Endodermal cell (in vitro differentiated cells): ENCODE measurements around the gene SETX. TPM values are rescaled to one million over a fixed set of nuclear protein-coding genes. Genes with fewer than 3 reads are reported as not detected.

Source experiments
- DNase-seq: peaks from one replicate; pipeline ENCODE4 v3.0.0-alpha.2; 2017
- H3K27ac ChIP-seq: 2 replicates; pipeline ENCODE4 v1.5.1; 2013; ENCODE audit warnings: mild to moderate bottlenecking, low read depth, low read length, moderate library complexity
- H3K27me3 ChIP-seq: 2 replicates; pipeline ENCODE4 v1.6.1; 2013; ENCODE audit warnings: mild to moderate bottlenecking, low read length, moderate library complexity; ENCODE audit not compliant: insufficient read depth, control insufficient read depth, poor library complexity, severe bottlenecking
- H3K36me3 ChIP-seq: 2 replicates; pipeline ENCODE4 v1.7.0; 2013; ENCODE audit warnings: mild to moderate bottlenecking, low read length, moderate library complexity; ENCODE audit not compliant: control insufficient read depth, insufficient read depth
- H3K4me1 ChIP-seq: one replicate; pipeline ENCODE4 v1.7.0; 2013; ENCODE audit warnings: low read length; ENCODE audit not compliant: control insufficient read depth, insufficient read depth
- H3K4me3 ChIP-seq: 2 replicates; pipeline ENCODE4 v1.5.1; 2013; ENCODE audit warnings: mild to moderate bottlenecking, low read length, moderate library complexity
- H3K9ac ChIP-seq: 2 replicates; pipeline ENCODE4 v1.6.1; 2013; ENCODE audit warnings: mild to moderate bottlenecking, low read length, moderate library complexity; ENCODE audit not compliant: poor library complexity, severe bottlenecking; ENCODE audit errors: extremely low read depth
- H3K9me3 ChIP-seq: 2 replicates; pipeline ENCODE4 v1.6.1; 2013; ENCODE audit warnings: mild to moderate bottlenecking, low read length, moderate library complexity; ENCODE audit not compliant: control insufficient read depth
- H3K27ac Mint-ChIP-seq: 2 replicates; pipeline ENCODE4 v1.8.0; 2020; ENCODE audit warnings: mixed read lengths
- H3K27me3 Mint-ChIP-seq: 2 replicates; pipeline ENCODE4 v1.8.0; 2021; ENCODE audit warnings: mild to moderate bottlenecking, mixed read lengths; ENCODE audit not compliant: insufficient read depth
- H3K36me3 Mint-ChIP-seq: 2 replicates; pipeline ENCODE4 v1.8.0; 2020; ENCODE audit warnings: low read depth, mixed read lengths
- H3K4me1 Mint-ChIP-seq: 2 replicates; pipeline ENCODE4 v1.8.0; 2020; ENCODE audit warnings: mixed read lengths
- H3K4me3 Mint-ChIP-seq: 2 replicates; pipeline ENCODE4 v1.8.0; 2020; ENCODE audit warnings: mild to moderate bottlenecking, moderate library complexity, mixed read lengths
- H3K9me3 Mint-ChIP-seq: 2 replicates; pipeline ENCODE4 v1.8.0; 2020; ENCODE audit warnings: mild to moderate bottlenecking, mixed read lengths
- CTCF ChIP-seq: fragments of 200-600 bp; sonication (generic); conservative IDR thresholded peaks from 2 replicates; pipeline ENCODE4 v1.5.0; 2021; ENCODE audit warnings: antibody characterized with exemption, mild to moderate bottlenecking
- WGBS, 2 experiments: methylation state at CpG; one replicate each; pipeline versions ENCODE4 v1.1.5 to v1.1.7; 2013; ENCODE audit warnings: missing lambda C conversion rate in 2 of 2, mixed read lengths in 1 of 2; ENCODE audit not compliant: insufficient coverage in 1 of 2, insufficient read length in 1 of 2; 5-methylcytosine and 5-hydroxymethylcytosine counted together
- total RNA-seq, 2 donors: library from RNA; stranded (reverse); fragmentation: NEBNext Ultra II Directional in 1 of 2; extraction: Animal tissue kit (Norgen Biotek cat#: 25700) in 1 of 2; gene quantifications; 2 replicates in 1 of 2; 3 replicates in 1 of 2; pipeline ENCODE4 v1.2.1, GENCODE V29; 2021

The SETX gene
- total RNA-seq, 2 donors from 2014 or later, result 40.0 to 53.3 TPM

GRCh38 chr9:132268725-132269352, 85.9 kb downstream of the SETX start:
- Histone ChIP-seq H3K9ac (no peak overlapping the region), H3K36me3 (peaks cover 88% of the 10 kb centered on the region), H3K4me3 (no peak overlapping the region), H3K27me3 (no peaks in the 10 kb centered on the region), H3K27ac (no peak overlapping the region), H3K4me1 (no peaks in the 10 kb centered on the region), H3K9me3 (no peaks in the 10 kb centered on the region)
- TF ChIP-seq CTCF, result peak; percentile 99
- Mint-ChIP-seq H3K4me3 (no peak overlapping the region), H3K27ac (peak overlapping the region; percentile 87), H3K36me3 (peaks cover 72% of the 10 kb centered on the region), H3K27me3 (no peaks in the 10 kb centered on the region), H3K9me3 (no peaks in the 10 kb centered on the region), H3K4me1 (no peaks in the 10 kb centered on the region)
- DNase-seq, result peak; percentile 91
- 65 to 75% methylated on average over 7 to 10 of the region's 10 CpGs for WGBS, 2 experiments

- no peak overlapping the region for H3K27ac Mint-ChIP-seq
- H3K4me1 Mint-ChIP-seq, result no peaks in the 10 kb centered on the region
- Histone ChIP-seq H3K27me3 (no peaks in the 10 kb centered on the region), H3K36me3 (peaks cover 88% of the 10 kb centered on the region), H3K4me3 (no peak overlapping the region), H3K4me1 (no peaks in the 10 kb centered on the region), H3K9ac (no peak overlapping the region), H3K9me3 (no peaks in the 10 kb centered on the region), H3K27ac (no peak overlapping the region)
- H3K9me3 Mint-ChIP-seq, result no peaks in the 10 kb centered on the region
- DNase-seq, result no peak
- WGBS, 2 experiments, result 88% methylated on average over 1 to 3 of the region's 3 CpGs
- H3K27me3 Mint-ChIP-seq, result no peaks in the 10 kb centered on the region
- peaks cover 70% of the 10 kb centered on the region for H3K36me3 Mint-ChIP-seq
- TF ChIP-seq CTCF, result no peak
- H3K4me3 Mint-ChIP-seq, result no peak overlapping the region
Observed at GRCh38 chr9:132267660-132268059, 87.1 kb downstream of the SETX start.

GRCh38 chr9:132266017-132266416, 88.8 kb downstream of the SETX start:
- Histone ChIP-seq H3K27ac (no peak overlapping the region), H3K36me3 (peaks cover 92% of the 10 kb centered on the region), H3K4me1 (no peaks in the 10 kb centered on the region), H3K4me3 (no peak overlapping the region), H3K27me3 (no peaks in the 10 kb centered on the region), H3K9ac (no peak overlapping the region), H3K9me3 (no peaks in the 10 kb centered on the region)
- Mint-ChIP-seq H3K4me1 (no peaks in the 10 kb centered on the region), H3K27me3 (no peaks in the 10 kb centered on the region), H3K36me3 (peaks cover 64% of the 10 kb centered on the region), H3K4me3 (no peak overlapping the region), H3K27ac (no peak overlapping the region), H3K9me3 (no peaks in the 10 kb centered on the region)
- DNase-seq, result no peak
- no peak for TF ChIP-seq CTCF
- 93 to 100% methylated on average over 1 to 3 of the region's 3 CpGs for WGBS, 2 experiments
